Frontal cortex (tissue), 4 donors: ENCODE measurements around the gene MYO5C. TPM values are rescaled to one million over a fixed set of nuclear protein-coding genes. Genes with fewer than 3 reads are reported as not detected.

Source experiments
- DNase-seq, 2 donors: peaks; one replicate each; pipeline ENCODE4 v3.0.0; 2012; ENCODE audit warnings: low spot score in 2 of 2
- FAIRE-seq: peaks from 2 replicates; lab custom pipeline; 2012; peaks lifted over from hg19 to GRCh38; lab: Jason Lieb, UNC
- total RNA-seq: library from RNA; depleted of rRNA; stranded (reverse); fragments of >200 nt; gene quantifications from one replicate; pipeline ENCODE4 v1.2.3, GENCODE V29; 2014
- donor health status: control.
- donor health status: control.
- donor health status: control.

Gene MYO5C, protein sequence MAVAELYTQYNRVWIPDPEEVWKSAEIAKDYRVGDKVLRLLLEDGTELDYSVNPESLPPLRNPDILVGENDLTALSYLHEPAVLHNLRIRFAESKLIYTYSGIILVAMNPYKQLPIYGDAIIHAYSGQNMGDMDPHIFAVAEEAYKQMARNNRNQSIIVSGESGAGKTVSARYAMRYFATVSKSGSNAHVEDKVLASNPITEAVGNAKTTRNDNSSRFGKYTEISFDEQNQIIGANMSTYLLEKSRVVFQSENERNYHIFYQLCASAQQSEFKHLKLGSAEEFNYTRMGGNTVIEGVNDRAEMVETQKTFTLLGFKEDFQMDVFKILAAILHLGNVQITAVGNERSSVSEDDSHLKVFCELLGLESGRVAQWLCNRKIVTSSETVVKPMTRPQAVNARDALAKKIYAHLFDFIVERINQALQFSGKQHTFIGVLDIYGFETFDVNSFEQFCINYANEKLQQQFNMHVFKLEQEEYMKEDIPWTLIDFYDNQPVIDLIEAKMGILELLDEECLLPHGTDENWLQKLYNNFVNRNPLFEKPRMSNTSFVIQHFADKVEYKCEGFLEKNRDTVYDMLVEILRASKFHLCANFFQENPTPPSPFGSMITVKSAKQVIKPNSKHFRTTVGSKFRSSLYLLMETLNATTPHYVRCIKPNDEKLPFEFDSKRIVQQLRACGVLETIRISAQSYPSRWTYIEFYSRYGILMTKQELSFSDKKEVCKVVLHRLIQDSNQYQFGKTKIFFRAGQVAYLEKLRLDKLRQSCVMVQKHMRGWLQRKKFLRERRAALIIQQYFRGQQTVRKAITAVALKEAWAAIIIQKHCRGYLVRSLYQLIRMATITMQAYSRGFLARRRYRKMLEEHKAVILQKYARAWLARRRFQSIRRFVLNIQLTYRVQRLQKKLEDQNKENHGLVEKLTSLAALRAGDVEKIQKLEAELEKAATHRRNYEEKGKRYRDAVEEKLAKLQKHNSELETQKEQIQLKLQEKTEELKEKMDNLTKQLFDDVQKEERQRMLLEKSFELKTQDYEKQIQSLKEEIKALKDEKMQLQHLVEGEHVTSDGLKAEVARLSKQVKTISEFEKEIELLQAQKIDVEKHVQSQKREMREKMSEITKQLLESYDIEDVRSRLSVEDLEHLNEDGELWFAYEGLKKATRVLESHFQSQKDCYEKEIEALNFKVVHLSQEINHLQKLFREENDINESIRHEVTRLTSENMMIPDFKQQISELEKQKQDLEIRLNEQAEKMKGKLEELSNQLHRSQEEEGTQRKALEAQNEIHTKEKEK (N-terminal part only)
- total RNA-seq, result 1.6 TPM

GRCh38 chr15:52295421-52296001, at the start of gene MYO5C:
MYO5C (minus strand) TSS chr15:52295804; CDS start chr15:52295636, 168 bp downstream.
- FAIRE-seq, result no peak

GRCh38 chr15:52344592-52344991, 49.0 kb upstream of the MYO5C start:
- DNase-seq (no peak), FAIRE-seq (no peak)

More at GRCh38 chr15:52295421-52296001, at the start of gene MYO5C:
- DNase-seq, result peak; percentile 55 to 69

DNA sequence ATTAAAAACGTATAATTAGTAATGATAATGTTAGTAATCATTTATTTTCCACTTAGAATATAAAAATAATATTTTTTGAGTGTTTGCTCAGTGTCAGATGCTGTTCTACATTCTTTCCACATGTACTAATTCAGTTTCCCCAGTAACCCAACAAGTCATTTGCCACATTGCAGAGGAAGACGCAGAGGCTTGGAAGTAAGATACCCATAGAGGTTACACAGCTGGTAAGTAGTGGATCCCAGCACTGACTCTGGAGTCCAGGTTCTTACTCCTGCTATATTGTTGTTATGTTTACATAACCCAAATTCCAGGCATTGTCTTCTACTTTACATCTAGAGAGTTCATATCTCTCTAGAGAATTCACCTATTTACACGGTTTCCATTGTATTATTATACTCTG, 48.2 kb upstream of the MYO5C start:
- no peak for DNase-seq
- FAIRE-seq, result no peak

DNA sequence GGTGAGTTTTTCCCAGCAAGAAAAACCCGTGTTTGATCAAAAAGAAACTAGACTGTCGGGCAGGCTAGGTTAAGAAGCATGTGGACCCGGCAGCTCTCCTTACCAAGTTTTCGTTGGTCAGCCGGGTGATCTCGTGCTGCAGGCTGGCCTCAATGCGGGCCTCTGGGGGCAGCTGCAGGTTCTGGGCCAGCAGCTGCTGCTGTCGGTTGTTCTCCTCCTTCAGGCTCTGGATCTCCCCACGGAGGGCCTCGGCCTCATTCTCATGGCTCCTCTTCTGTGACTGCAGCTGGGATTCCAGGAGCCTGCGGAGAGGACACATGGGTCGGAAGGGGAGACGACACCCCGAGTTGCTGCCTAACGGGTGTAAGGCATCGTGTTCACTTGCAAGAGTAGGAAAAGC, 44.5 kb upstream of the MYO5C start:
- DNase-seq, result no peak
- FAIRE-seq, result no peak

DNA sequence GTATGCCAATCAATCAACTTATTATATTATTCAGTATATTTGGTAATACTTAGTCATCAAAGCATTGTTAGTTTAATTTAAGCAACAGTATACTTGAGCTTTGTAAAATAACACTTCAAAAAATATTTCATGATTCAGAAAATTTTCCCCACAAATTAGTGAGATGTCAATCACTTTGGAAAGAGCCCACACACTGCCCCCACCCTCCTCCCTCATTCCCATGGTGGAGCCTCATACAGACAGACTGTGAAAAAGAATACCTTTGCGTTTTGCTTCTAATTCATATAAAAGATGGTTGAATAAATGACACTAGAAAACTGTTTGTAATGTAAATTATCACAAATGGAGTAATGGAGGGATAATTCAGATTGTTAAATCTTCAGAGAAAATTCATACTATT, 43.3 kb upstream of the MYO5C start:
- no peak for FAIRE-seq
- no peak for DNase-seq

DNA sequence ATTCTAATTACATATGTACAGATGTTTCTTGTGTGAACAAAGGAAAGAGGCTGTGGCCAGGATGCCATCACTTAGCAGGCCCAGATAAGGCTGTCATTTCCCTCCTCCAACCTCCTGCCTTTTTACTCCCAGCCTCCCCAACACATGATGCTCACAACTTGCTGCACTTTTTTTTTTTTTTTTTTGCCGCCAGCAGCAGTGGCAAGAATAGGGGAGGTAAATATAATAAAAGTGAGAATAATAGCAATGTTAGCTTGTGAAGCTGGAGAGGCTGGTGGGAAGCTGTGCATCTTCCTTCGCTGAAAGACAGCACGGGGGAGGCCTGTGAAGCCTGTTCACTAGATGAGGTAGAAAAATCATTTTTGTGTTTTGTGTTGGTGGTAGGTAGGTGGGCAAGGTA, 42.5 kb upstream of the MYO5C start:
- FAIRE-seq (no peak), DNase-seq (no peak)

GRCh38 chr15:52337198-52337853, 41.7 kb upstream of the MYO5C start:
- FAIRE-seq, result no peak
- no peak for DNase-seq

- DNase-seq (no peak), FAIRE-seq (no peak)
Observed at GRCh38 chr15:52336529-52336928, 40.9 kb upstream of the MYO5C start.

- FAIRE-seq (no peak), DNase-seq (no peak)
Observed at GRCh38 chr15:52334491-52335160, 39.0 kb upstream of the MYO5C start.

DNA sequence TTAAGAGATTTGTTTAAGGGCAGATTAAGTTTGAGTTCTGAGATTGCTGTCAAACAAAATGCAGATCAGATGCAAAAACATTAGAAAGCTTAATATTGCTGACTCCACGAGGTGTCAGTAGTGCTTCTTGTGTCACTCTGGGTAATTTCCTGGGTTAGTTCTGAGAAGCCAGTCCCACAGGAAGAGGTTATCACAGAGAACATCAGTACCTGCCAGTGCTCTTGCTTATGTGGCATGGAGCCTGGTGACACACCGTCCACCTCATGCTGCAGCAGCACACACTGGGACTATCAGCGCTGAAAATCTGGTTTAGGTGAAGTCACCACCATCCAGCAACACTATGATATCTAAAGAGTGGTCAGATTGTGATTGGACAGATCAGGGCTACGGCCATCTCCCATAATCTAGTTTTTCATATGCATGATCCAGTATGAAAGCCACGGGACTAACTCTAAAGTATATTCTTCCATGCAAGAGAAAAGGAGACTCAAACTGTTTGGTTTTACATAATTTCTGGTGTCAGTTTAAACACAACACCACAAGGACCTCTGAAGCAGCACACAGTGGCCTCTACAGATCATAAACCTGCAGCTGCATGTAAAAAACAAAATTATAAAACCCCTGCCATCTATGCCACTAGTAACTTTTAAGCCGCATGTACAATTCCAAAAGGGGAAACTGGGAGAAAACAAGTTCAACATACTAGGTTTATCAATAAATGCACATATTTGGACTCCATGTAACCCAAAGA, 36.1 kb upstream of the MYO5C start:
- FAIRE-seq (no peak), DNase-seq (peak in 1 of 2 donors; percentile 21)

- FAIRE-seq, result no peak
- no peak for DNase-seq
Observed at GRCh38 chr15:52329987-52330386, 34.4 kb upstream of the MYO5C start.

DNA sequence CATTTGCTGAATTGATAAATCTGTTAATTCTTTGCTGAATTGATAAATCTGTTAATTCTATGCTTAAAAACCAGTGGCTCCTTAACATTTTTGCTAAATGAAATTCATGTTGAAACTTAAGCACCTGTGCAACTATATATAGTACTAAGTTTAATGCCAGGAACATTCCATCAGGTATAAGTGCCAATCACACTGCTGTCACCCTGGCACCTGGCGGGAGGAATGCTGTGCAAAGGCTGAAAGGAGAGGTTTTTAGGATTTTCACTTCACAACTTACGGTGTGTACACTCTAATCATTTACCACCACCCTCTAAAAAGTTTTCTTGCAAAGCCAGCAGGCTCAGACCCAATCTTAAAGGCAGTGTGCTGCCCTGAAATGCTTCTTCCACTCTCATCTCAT, 33.5 kb upstream of the MYO5C start:
- FAIRE-seq, result no peak
- no peak for DNase-seq

- DNase-seq (no peak), FAIRE-seq (no peak)
Observed at GRCh38 chr15:52328680-52329079, 33.1 kb upstream of the MYO5C start.

- DNase-seq (no peak), FAIRE-seq (no peak)
Observed at GRCh38 chr15:52326756-52327155, 31.2 kb upstream of the MYO5C start.

- FAIRE-seq (no peak), DNase-seq (no peak)
Observed at GRCh38 chr15:52324109-52324508, 28.5 kb upstream of the MYO5C start.

GRCh38 chr15:52318729-52319500, 23.3 kb upstream of the MYO5C start:
- FAIRE-seq (no peak), DNase-seq (no peak)

- no peak for DNase-seq
- FAIRE-seq, result no peak
Observed at GRCh38 chr15:52317688-52318087, 22.1 kb upstream of the MYO5C start.
